ENCODE results near the gene NRM.

DNA sequence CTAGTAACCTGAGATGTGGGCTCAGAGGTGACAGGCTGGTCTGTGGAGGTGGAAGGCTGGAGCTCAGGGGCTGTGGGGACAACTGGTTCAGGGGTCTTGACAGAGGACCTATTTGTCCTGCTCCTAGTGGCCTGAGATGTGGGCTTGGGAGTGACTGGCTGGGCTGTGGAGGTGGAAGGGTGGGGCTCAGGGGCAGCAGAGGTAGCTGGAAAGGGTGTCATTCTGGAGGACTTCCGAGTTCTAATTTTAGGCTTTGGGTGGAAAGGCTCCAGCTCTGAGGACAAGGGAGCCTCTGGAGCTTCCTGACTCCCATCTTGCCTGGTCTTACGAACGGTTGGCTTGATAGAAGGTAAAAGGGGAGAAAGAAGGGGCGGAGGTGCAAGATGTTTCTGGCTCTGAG lies 14.8 kb upstream of the NRM start:
- TF ChIP-seq, protein P1, sequence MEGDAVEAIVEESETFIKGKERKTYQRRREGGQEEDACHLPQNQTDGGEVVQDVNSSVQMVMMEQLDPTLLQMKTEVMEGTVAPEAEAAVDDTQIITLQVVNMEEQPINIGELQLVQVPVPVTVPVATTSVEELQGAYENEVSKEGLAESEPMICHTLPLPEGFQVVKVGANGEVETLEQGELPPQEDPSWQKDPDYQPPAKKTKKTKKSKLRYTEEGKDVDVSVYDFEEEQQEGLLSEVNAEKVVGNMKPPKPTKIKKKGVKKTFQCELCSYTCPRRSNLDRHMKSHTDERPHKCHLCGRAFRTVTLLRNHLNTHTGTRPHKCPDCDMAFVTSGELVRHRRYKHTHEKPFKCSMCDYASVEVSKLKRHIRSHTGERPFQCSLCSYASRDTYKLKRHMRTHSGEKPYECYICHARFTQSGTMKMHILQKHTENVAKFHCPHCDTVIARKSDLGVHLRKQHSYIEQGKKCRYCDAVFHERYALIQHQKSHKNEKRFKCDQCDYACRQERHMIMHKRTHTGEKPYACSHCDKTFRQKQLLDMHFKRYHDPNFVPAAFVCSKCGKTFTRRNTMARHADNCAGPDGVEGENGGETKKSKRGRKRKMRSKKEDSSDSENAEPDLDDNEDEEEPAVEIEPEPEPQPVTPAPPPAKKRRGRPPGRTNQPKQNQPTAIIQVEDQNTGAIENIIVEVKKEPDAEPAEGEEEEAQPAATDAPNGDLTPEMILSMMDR (IDR thresholded peaks at IDR 0.05) = no peak
- TF ChIP-seq POLR2A (IDR thresholded peaks at IDR 0.05) (no peak), POLR2AphosphoS5 (IDR thresholded peaks at IDR 0.05) (no peak)
